Spleen (tissue), 11 donors: ENCODE results near the gene WIPI1. TPM values are rescaled to one million over a fixed set of nuclear protein-coding genes. Genes with fewer than 3 reads are reported as not detected.

Experiments
- DNase-seq: peaks from one replicate; pipeline ENCODE4 v3.0.0-alpha.2; 2020
- H3K27ac ChIP-seq, 8 donors: fragments of 200-600 bp; sonication (generic) in 7 of 8; 1 replicate in 4 of 8; 2 replicates in 4 of 8; pipeline versions ENCODE4 v1.5.0 to v1.8.0; 2016 to 2021; ENCODE audit warnings: inconsistent platforms in 4 of 8, mild to moderate bottlenecking in 4 of 8, moderate library complexity in 1 of 8
- H3K27me3 ChIP-seq, 7 donors: fragments of 200-600 bp; sonication (generic) in 6 of 7; replicated peaks in 1 of 7; 1 replicate in 4 of 7; 2 replicates in 3 of 7; pipeline versions ENCODE4 v1.5.0 to v1.8.0; 2016 to 2021; ENCODE audit warnings: inconsistent platforms in 3 of 7, mild to moderate bottlenecking in 1 of 7
- H3K36me3 ChIP-seq, 6 donors: fragments of 200-600 bp; sonication (generic) in 5 of 6; 1 replicate in 4 of 6; 2 replicates in 2 of 6; pipeline versions ENCODE4 v1.5.0 to v1.8.0; 2016 to 2021; ENCODE audit warnings: inconsistent platforms in 2 of 6
- H3K4me1 ChIP-seq, 6 donors: fragments of 200-600 bp; sonication (generic) in 5 of 6; 1 replicate in 3 of 6; 2 replicates in 3 of 6; pipeline versions ENCODE4 v1.5.0 to v1.8.0; 2016 to 2021; ENCODE audit warnings: inconsistent platforms in 3 of 6
- H3K4me3 ChIP-seq, 8 donors: fragments of 200-600 bp; sonication (generic) in 7 of 8; 1 replicate in 4 of 8; 2 replicates in 4 of 8; pipeline versions ENCODE4 v1.5.0 to v1.8.0; 2016 to 2021; ENCODE audit warnings: inconsistent platforms in 4 of 8, mild to moderate bottlenecking in 4 of 8, moderate library complexity in 2 of 8
- H3K9me3 ChIP-seq, 8 donors: fragments of 200-600 bp; sonication (generic) in 7 of 8; 1 replicate in 4 of 8; 2 replicates in 4 of 8; pipeline versions ENCODE4 v1.5.0 to v1.8.0; 2016 to 2021; ENCODE audit warnings: inconsistent platforms in 4 of 8
- POLR2A ChIP-seq, 3 donors: fragments of 450-650 bp; IDR thresholded peaks; one replicate each; pipeline ENCODE4 v1.5.1; 2017; ENCODE audit warnings: antibody characterized with exemption in 3 of 3, mild to moderate bottlenecking in 1 of 3
- POLR2AphosphoS5 ChIP-seq, 3 donors: sonication (generic); formaldehyde crosslinking; IDR thresholded peaks; one replicate each; pipeline ENCODE4 v1.5.1; 2017; ENCODE audit warnings: antibody characterized with exemption in 3 of 3
- WGBS, 5 donors: extraction: QIAGEN DNeasy Blood & Tissue Kit in 3 of 5; methylation state at CpG; one replicate each; pipeline versions ENCODE4 v1.1.5 to v1.1.7; 2013 to 2018; 5-methylcytosine and 5-hydroxymethylcytosine counted together
- intact Hi-C: fragments of 100-400 bp; cut with DNase I; formaldehyde crosslinking; loops from one replicate; pipeline ENCODE4 v1.15.0; 2023; ENCODE audit warnings: low total_unique reads
- polyA plus RNA-seq, 3 donors: library from polyadenylated mRNA; stranded (reverse); fragments of 200-250 nt; gene quantifications; one replicate each; pipeline ENCODE4 v1.2.1, GENCODE V29; 2013
- total RNA-seq, 7 donors: library from RNA; depleted of rRNA in 3 of 7; stranded (reverse); fragments of >200 nt in 3 of 7; fragmentation: NEBNext Ultra II Directional in 4 of 7; extraction: Animal tissue kit (Norgen Biotek cat#: 25700) in 4 of 7; gene quantifications; one replicate each; pipeline versions ENCODE4 v1.1.0 to v1.2.1, GENCODE V29; 2016 to 2021
- TF ChIP-seq, protein P1 (sequence below), 11 experiments: fragments of 200-600 bp in 7 of 11; fragments of 450-650 bp in 4 of 11; sonication (generic) in 4 of 11; IDR thresholded peaks in 8 of 11; conservative IDR thresholded peaks in 3 of 11; 1 replicate in 7 of 11; 2 replicates in 4 of 11; pipeline versions ENCODE4 v1.4.0 to v1.8.0; 2016 to 2021; ENCODE audit warnings: antibody characterized with exemption in 11 of 11, inconsistent platforms in 4 of 11, mild to moderate bottlenecking in 1 of 11
- donor health status: healthy with polysubstance abuse.
- donor health status: DM: no; HTN: no; CAD: no; lungs with moderate emphysema.
- donor health status: DM: no; HTN: no; CAD: no.
- donor health status: Bipolar disorder and iron deficiency.
- donor health status: healthy.
- donor health status: DM: no; HTN: no; CAD: no.
- donor health status: DM: yes; HTN: yes; CAD: no.

The WIPI1 gene
- total and polyA plus RNA-seq, 10 donors: 7.2 to 38.3 (median 25.6) TPM

DNA sequence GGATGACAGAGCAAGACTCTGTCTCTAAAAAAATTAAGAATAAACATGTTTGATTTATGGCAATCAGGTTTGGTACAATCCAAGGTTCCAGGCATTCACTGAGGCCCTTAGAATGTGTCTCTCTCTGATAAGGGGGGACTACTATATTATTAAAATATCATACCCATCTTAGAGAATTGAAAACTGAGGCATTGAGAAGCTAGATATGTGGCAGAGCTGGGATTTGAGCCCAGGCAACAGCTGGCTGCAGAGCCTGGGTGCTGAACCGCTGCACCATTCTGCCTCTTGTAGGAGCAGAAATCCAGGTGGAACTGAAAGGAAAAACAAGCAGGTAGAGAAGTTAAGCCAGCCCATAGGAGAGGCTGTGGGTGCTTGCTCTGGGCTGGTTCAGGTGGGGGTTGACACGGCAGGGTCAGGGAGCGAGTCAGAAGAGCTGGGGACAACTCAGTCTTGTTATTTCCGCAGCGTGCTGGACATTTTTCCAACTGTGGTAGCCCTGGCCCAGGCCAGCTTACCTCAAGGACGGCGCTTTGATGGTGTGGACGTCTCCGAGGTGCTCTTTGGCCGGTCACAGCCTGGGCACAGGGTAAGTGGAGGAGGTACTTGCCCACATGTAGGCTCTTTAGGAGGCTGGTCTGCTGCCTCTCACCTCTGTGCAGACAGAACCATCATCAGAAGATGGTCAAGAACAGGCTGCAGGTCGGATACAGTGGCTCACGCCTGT, 62.5 kb downstream of the WIPI1 start:
- Histone ChIP-seq H3K4me3 (no peak overlapping the region), H3K36me3 (peaks cover 0 to 14% (median 0%) of the 10 kb centered on the region in 6 donors), H3K4me1 (peaks cover 0 to 22% (median 11%) of the 10 kb centered on the region in 6 donors), H3K27ac (no peak overlapping the region), H3K9me3 (peaks cover 0 to 17% (median 13%) of the 10 kb centered on the region in 8 donors), H3K27me3 (no peaks in the 10 kb centered on the region)
- 93 to 99% (median 94%) methylated on average over 12 of the region's 12 CpGs for WGBS, 5 donors
- intact Hi-C loops: no loop called here
- TF ChIP-seq POLR2A (IDR thresholded peaks at IDR 0.05): no peak
- no peak for TF ChIP-seq POLR2AphosphoS5 (IDR thresholded peaks at IDR 0.05)
- TF ChIP-seq, protein P1, sequence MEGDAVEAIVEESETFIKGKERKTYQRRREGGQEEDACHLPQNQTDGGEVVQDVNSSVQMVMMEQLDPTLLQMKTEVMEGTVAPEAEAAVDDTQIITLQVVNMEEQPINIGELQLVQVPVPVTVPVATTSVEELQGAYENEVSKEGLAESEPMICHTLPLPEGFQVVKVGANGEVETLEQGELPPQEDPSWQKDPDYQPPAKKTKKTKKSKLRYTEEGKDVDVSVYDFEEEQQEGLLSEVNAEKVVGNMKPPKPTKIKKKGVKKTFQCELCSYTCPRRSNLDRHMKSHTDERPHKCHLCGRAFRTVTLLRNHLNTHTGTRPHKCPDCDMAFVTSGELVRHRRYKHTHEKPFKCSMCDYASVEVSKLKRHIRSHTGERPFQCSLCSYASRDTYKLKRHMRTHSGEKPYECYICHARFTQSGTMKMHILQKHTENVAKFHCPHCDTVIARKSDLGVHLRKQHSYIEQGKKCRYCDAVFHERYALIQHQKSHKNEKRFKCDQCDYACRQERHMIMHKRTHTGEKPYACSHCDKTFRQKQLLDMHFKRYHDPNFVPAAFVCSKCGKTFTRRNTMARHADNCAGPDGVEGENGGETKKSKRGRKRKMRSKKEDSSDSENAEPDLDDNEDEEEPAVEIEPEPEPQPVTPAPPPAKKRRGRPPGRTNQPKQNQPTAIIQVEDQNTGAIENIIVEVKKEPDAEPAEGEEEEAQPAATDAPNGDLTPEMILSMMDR (IDR thresholded peaks at IDR 0.05 in 8 of 11, conservative IDR thresholded peaks at IDR 0.05 in 3 of 11): no peak
- DNase-seq: no peak

DNA sequence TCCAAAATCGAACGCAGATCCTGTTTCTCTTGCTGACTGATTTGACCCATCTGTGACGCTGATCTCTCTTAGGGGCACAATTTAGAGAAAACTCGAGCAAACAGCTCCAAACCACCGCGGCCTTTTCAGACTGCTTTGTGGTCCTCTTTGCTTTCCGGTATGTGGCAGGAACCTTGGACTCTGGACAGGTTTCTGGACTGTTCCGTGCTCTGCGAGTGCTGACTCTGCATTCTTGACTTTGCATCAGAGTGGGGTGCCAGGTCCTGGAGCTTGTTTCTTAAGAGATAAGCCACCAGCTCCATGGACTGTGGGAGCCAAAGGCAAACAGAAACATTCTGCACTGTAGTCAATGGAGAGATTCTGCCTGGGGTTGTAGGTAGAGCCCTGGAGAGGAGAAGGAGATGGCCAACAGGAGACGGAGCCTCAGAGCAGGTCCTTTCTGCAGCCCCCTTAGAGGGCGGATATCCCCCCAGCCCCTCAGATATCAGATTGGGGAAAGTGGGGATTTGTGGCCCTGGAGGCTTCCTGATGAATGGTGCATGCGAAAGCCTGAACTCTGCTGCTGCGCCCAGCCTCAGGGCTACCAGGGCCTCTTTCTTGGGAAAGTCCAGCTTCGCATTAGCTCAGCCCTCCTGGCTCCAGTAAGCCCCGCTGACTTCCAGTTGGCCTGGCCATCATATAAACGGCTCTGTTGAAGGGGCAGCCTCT, 65.6 kb downstream of the WIPI1 start:
- no peak overlapping the region for H3K4me3 ChIP-seq
- WGBS, 5 donors: 82 to 87% (median 85%) methylated on average over 16 of the region's 16 CpGs
- peaks cover 0 to 17% (median 13%) of the 10 kb centered on the region in 8 donors for H3K9me3 ChIP-seq
- no peak overlapping the region for H3K27ac ChIP-seq
- peaks cover 0 to under 1% (median 0%) of the 10 kb centered on the region in 6 donors for H3K4me1 ChIP-seq
- H3K36me3 ChIP-seq: peaks cover 0 to 14% (median 0%) of the 10 kb centered on the region in 6 donors
- DNase-seq: no peak
- H3K27me3 ChIP-seq: no peaks in the 10 kb centered on the region
- TF ChIP-seq, protein P1 (IDR thresholded peaks at IDR 0.05 in 8 of 11, conservative IDR thresholded peaks at IDR 0.05 in 3 of 11): no peak
- no peak for TF ChIP-seq POLR2AphosphoS5 (IDR thresholded peaks at IDR 0.05)
- TF ChIP-seq POLR2A (IDR thresholded peaks at IDR 0.05): no peak
- intact Hi-C loops: no loop called here

DNA sequence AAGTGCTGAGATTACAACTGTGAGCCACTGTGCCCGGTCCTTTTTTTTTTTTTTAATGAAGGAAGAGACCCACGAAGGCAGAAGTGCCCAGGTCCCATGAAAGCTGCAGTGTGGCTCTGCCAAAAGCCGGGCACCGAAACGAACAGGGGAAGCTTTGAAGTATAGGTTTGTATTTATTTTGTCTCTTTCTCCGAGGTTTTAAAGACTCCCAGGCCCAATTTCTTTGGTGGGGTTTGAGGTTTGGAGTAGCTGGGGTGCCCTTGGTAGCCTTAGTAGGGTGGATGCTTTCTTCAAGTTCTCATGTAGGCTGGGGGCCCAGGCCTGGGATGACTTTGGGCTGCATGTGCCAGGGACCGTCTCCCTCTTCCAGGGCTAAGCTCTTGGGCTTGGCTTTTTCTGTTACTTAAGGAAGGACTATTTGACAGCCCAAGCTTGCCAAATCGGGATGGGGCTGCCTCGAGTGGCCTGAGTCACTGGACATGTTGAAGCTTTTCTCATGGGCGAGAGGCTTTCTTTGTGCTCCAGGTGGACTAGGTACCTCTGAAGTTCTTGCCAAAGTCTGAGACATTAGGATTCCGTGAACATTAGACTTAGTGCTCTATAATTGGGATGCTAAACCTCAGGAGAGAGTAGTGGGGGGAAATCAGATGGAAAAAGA, 66.3 kb downstream of the WIPI1 start:
- 87 to 95% (median 89%) methylated on average over 11 of the region's 11 CpGs for WGBS, 5 donors
- no peak overlapping the region for H3K27ac ChIP-seq
- H3K9me3 ChIP-seq: peaks cover 0 to 17% (median 13%) of the 10 kb centered on the region in 8 donors
- no peak for DNase-seq
- no peaks in the 10 kb centered on the region for H3K4me1 ChIP-seq
- intact Hi-C loops: no loop called here
- no peak overlapping the region for H3K4me3 ChIP-seq
- peaks cover 0 to 14% (median 0%) of the 10 kb centered on the region in 6 donors for H3K36me3 ChIP-seq
- H3K27me3 ChIP-seq: no peaks in the 10 kb centered on the region
- no peak for TF ChIP-seq POLR2A (IDR thresholded peaks at IDR 0.05)
- no peak for TF ChIP-seq POLR2AphosphoS5 (IDR thresholded peaks at IDR 0.05)
- TF ChIP-seq, protein P1 (IDR thresholded peaks at IDR 0.05 in 8 of 11, conservative IDR thresholded peaks at IDR 0.05 in 3 of 11): no peak
